ENCODE measurements around the gene GTF3C2.

GTF3C2 gene

GRCh38 chr2:27377618-27378095 lies 21.1 kb upstream of the GTF3C2 start:
- H3K4me3 ChIP-seq (ENCODE audit: low read depth, low read length) = no peak overlapping the region
- no peak for TF ChIP-seq CTCF (IDR thresholded peaks at IDR 0.05; ENCODE audit: low read depth, low read length, missing control alignments)
- no peak for DNase-seq (ENCODE audit: low read depth)

DNA sequence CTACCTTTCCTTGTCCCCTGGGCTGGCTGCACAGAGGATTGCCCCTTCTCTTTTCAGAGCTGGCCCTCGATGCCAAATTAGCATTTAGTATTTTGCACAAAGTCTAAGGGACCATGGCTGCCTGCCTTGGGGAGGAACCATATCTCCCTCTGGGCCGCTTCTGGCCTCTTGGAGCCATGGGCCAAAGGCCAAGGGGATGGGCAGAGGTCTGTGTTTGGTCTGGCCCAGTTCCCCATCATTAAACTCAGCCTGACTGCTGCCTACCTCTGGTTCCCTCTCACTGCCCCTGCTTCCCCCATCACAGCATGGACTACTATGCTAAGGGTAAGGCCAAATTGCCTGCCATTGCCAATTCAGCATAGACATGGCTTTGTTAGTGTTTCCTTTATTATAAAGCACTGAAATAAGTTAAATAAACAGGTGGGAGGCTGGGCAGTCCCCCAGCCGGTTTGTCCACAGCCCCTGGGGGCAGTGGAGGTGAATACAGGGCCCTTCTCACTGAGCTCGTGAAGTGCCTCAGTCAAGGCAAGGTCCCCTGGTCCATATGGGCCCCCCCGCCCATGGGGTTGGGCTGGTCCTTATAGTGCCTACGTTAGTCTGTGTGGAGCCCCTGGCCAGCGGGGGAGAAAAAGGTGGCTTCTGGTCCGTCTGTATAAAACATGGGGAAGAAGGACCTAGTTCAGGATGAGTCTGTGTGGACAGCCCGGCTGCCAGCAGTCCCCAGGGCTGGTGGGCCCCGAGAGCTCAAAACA lies 20.5 kb upstream of the GTF3C2 start:
- TF ChIP-seq CTCF (IDR thresholded peaks at IDR 0.05; ENCODE audit: low read depth, low read length, missing control alignments) = no peak
- no peak overlapping the region for H3K4me3 ChIP-seq (ENCODE audit: low read depth, low read length)
- DNase-seq (ENCODE audit: low read depth) = no peak

- no peak for TF ChIP-seq CTCF (IDR thresholded peaks at IDR 0.05; ENCODE audit: low read depth, low read length, missing control alignments)
- DNase-seq (ENCODE audit: low read depth) = no peak
- no peak overlapping the region for H3K4me3 ChIP-seq (ENCODE audit: low read depth, low read length)
Observed at GRCh38 chr2:27376151-27376865, 19.7 kb upstream of the GTF3C2 start.

DNA sequence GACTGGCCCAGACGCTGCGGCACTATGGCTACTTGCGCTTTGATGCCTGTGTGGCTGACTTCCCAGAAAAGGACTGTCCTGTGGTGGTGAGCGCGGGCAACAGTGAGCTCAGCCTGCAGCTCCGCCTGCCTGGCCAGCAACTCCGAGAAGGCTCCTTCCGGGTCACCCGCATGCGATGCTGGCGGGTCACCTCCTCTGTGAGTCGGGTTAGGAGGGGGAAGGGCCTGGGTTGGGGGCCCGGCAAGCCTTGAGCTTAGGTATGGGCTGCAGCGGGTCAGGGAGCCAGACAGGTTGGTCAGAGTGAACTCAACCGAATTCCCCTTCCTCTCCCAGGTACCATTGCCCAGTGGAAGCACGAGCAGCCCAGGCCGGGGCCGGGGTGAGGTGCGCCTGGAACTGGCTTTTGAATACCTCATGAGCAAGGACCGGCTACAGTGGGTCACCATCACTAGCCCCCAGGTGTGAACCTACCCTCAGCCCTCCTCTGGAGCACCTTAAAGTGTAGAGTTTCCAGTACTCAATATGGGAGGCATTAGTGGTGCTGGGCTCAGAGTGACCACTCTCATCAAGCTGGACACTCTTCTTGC lies 19.0 kb upstream of the GTF3C2 start:
- no peak for DNase-seq (ENCODE audit: low read depth)
- no peak overlapping the region for H3K4me3 ChIP-seq (ENCODE audit: low read depth, low read length)
- TF ChIP-seq CTCF (IDR thresholded peaks at IDR 0.05; ENCODE audit: low read depth, low read length, missing control alignments) = no peak

DNA sequence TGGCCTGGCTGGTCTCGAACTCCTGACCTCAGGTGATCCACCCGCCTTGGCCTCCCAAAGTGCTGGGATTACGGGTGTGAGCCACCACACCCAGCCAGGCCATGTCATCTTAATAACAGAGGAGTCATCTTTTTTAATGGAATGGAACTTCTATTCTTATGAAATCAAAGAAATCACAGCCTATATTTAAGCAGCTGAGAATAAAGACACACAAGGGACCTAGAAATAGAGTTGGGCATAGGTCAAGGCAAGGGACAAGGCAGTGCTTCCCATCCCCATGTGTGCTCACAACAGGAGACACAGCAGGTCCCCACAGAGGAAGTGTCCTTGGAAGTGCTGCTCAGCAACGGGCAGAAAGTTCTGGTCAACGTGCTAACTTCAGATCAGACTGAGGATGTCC lies 17.0 kb upstream of the GTF3C2 start:
- TF ChIP-seq CTCF (IDR thresholded peaks at IDR 0.05; ENCODE audit: low read depth, low read length, missing control alignments) = no peak
- DNase-seq (ENCODE audit: low read depth) = no peak
- H3K4me3 ChIP-seq (ENCODE audit: low read depth, low read length) = no peak overlapping the region

DNA sequence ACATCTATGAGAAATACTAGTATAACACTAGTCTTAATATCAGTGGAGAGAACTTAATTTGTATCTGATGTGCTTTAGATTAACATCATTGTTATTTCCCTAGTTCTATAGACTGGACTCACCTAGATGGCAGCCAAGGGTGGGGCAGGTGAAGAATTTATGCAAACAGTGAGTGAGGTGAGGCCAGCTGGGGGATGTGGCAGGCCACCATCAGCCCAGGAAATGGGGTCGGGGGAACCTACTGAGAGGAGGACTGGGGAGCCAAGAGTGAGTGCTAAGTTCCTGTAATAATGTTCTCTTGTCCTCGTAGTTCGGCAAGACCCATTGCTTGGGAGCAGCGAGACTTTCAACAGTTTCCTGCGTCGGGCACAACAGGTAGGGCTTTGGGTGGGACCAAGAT lies 16.4 kb upstream of the GTF3C2 start:
- no peak overlapping the region for H3K4me3 ChIP-seq (ENCODE audit: low read depth, low read length)
- TF ChIP-seq CTCF (IDR thresholded peaks at IDR 0.05; ENCODE audit: low read depth, low read length, missing control alignments) = no peak
- DNase-seq (ENCODE audit: low read depth) = no peak

All from GM12864 (cell line).